ENCODE data around the gene NRP2. TPM values are rescaled to one million over a fixed set of nuclear protein-coding genes. Genes with fewer than 3 reads are reported as not detected.

The NRP2 gene
- total RNA-seq, 2 experiments from 2014 or later: 0.19 TPM; not detected in 1

DNA sequence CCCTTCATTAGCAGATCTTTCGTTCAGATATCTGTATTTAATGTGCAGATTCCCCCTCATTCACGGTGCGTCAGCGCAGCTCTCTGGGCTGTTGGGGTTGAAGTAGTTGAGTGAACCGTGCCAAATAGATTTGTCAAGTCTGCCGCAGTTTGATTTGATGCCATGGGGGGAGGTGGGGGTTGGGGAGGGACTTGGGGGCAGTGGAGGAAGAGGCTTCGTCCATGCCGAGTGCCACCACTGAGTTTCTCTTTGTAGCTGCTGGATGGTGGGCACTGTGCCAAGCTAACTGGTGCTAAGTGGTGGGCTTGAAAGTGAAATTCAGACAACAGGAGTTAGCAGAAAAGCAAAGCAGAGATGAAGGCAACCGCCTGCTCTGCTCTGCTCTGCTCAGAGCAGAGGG, 47.9 kb downstream of the NRP2 start:
- TF ChIP-seq, protein P1, sequence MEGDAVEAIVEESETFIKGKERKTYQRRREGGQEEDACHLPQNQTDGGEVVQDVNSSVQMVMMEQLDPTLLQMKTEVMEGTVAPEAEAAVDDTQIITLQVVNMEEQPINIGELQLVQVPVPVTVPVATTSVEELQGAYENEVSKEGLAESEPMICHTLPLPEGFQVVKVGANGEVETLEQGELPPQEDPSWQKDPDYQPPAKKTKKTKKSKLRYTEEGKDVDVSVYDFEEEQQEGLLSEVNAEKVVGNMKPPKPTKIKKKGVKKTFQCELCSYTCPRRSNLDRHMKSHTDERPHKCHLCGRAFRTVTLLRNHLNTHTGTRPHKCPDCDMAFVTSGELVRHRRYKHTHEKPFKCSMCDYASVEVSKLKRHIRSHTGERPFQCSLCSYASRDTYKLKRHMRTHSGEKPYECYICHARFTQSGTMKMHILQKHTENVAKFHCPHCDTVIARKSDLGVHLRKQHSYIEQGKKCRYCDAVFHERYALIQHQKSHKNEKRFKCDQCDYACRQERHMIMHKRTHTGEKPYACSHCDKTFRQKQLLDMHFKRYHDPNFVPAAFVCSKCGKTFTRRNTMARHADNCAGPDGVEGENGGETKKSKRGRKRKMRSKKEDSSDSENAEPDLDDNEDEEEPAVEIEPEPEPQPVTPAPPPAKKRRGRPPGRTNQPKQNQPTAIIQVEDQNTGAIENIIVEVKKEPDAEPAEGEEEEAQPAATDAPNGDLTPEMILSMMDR (IDR thresholded peaks at IDR 0.05): no peak
- CTCF ChIA-PET: no interaction called here
- DNase-seq (no peak), ATAC-seq (ENCODE audit: poor library complexity) (no peak)
- Histone ChIP-seq H3K27ac (ENCODE audit: low read depth in 1 of 2, low read length in 2 of 2) (no peak overlapping the region), H3K36me3 (ENCODE audit: insufficient read depth, low read length) (no peaks in the 10 kb centered on the region), H3K27me3 (ENCODE audit: control insufficient read depth in 1 of 2, insufficient read depth in 2 of 2, low read length in 2 of 2) (no peaks in the 10 kb centered on the region), H3K9me3 (ENCODE audit: control insufficient read depth in 1 of 2, insufficient read depth in 1 of 2, low read length in 2 of 2) (no peaks in the 10 kb centered on the region), H3K4me1 (ENCODE audit: insufficient read depth, low read length) (no peaks in the 10 kb centered on the region), H3K4me3 (ENCODE audit: low read length) (no peak overlapping the region)
- Mint-ChIP-seq H3K27ac (no peak overlapping the region), H3K27me3 (peaks cover 11% of the 10 kb centered on the region), H3K9me3 (no peaks in the 10 kb centered on the region), H3K4me1 (ENCODE audit: low read depth) (no peaks in the 10 kb centered on the region), H3K36me3 (ENCODE audit: low read depth) (no peaks in the 10 kb centered on the region), H3K4me3 (no peak overlapping the region)
- POLR2A ChIA-PET: no interaction called here
- intact Hi-C loops (cut with DNase I, micrococcal nuclease): no loop called here

DNA sequence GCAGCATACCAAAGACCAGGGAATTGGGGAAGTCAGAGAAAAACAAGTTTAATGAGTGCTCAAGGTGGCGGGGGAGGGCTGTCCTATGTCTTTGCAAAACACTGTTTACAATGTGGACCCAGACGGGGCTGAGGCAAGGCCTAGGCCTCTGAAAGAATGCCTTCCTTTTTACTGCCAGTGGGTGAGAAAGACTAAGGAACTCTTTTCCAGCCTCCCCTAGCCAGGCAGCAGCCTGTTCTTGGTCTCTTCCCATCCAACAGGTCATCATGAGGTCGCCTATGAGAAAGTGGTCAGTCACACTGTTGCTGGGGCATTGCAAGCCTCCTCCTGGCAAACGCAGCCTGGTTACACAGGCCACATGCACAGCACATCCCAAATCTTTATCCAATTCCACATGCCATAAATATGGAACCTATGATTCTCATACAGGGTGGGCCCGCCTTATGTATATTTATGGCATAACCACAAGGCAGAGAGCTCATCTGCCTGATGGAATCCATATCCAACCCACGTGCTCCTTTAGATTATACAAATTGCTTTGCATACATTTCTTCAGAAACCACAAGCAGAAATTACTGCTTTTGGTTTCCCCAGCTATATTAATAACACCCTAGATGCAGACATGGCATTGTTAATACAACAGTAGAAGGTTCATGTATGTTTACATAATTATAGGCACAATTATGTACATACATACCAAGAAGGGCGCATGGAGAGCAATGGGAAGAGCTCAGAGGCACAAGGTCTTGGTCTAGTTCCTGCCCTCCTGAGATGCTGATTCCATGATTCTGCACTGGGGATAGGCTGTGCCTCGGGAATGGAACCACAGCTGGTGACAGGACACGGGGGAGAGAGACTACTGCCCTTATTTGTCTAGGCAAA, 48.6 kb downstream of the NRP2 start:
- POLR2A ChIA-PET: no interaction called here
- Mint-ChIP-seq H3K27ac (no peak overlapping the region), H3K27me3 (peaks cover 11% of the 10 kb centered on the region), H3K4me3 (no peak overlapping the region), H3K9me3 (no peaks in the 10 kb centered on the region), H3K36me3 (ENCODE audit: low read depth) (no peaks in the 10 kb centered on the region), H3K4me1 (ENCODE audit: low read depth) (no peaks in the 10 kb centered on the region)
- Histone ChIP-seq H3K4me1 (ENCODE audit: insufficient read depth, low read length) (no peaks in the 10 kb centered on the region), H3K4me3 (ENCODE audit: low read length) (no peak overlapping the region), H3K27ac (ENCODE audit: low read depth in 1 of 2, low read length in 2 of 2) (no peak overlapping the region), H3K36me3 (ENCODE audit: insufficient read depth, low read length) (no peaks in the 10 kb centered on the region), H3K27me3 (ENCODE audit: control insufficient read depth in 1 of 2, insufficient read depth in 2 of 2, low read length in 2 of 2) (no peaks in the 10 kb centered on the region), H3K9me3 (ENCODE audit: control insufficient read depth in 1 of 2, insufficient read depth in 1 of 2, low read length in 2 of 2) (no peaks in the 10 kb centered on the region)
- ATAC-seq (ENCODE audit: poor library complexity) (no peak), DNase-seq (no peak)
- CTCF ChIA-PET: no interaction called here
- TF ChIP-seq, protein P1 (IDR thresholded peaks at IDR 0.05): no peak
- intact Hi-C loops (cut with DNase I, micrococcal nuclease): no loop called here

DNA sequence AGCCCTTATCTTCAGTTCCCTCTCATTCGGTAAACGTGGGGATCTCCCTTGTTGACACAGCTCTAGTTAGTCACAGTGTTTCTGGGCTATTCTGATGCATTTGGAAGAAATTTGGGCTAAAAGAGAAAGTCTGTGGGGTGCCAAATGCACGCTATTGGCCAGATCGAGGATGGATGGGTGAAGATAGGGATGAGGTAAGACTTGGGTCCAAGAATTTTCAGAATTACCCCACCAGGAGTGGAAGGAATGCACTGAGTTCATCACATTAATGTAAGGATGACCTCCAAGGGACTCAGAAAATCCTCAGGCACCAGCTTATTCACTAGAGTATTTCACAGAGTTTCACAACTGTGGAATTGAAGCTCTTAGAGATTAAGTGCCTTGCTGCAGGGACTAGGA, 49.3 kb downstream of the NRP2 start:
- H3K27ac ChIP-seq (ENCODE audit: low read depth in 1 of 2, low read length in 2 of 2): no peak overlapping the region
- H3K4me3 ChIP-seq (ENCODE audit: low read length): no peak overlapping the region
- H3K4me3 Mint-ChIP-seq: no peak overlapping the region
- ATAC-seq (ENCODE audit: poor library complexity) (no peak), DNase-seq (no peak)
- CTCF ChIA-PET: no interaction called here
- TF ChIP-seq, protein P1 (IDR thresholded peaks at IDR 0.05): no peak
- H3K9me3 ChIP-seq (ENCODE audit: control insufficient read depth in 1 of 2, insufficient read depth in 1 of 2, low read length in 2 of 2): no peaks in the 10 kb centered on the region
- intact Hi-C loops (cut with DNase I, micrococcal nuclease): no loop called here
- H3K4me1 Mint-ChIP-seq (ENCODE audit: low read depth): no peaks in the 10 kb centered on the region
- no peaks in the 10 kb centered on the region for H3K36me3 Mint-ChIP-seq (ENCODE audit: low read depth)
- no peaks in the 10 kb centered on the region for H3K9me3 Mint-ChIP-seq
- H3K4me1 ChIP-seq (ENCODE audit: insufficient read depth, low read length): no peaks in the 10 kb centered on the region
- H3K27me3 Mint-ChIP-seq: peaks cover 11% of the 10 kb centered on the region
- no peak overlapping the region for H3K27ac Mint-ChIP-seq
- no peaks in the 10 kb centered on the region for H3K27me3 ChIP-seq (ENCODE audit: control insufficient read depth in 1 of 2, insufficient read depth in 2 of 2, low read length in 2 of 2)
- no peaks in the 10 kb centered on the region for H3K36me3 ChIP-seq (ENCODE audit: insufficient read depth, low read length)
- POLR2A ChIA-PET: no interaction called here
